HUES6 (cell line): ENCODE results near the gene SYCP2L.

Experiments used
- H3K27ac ChIP-seq: 2 replicates; pipeline ENCODE4 v1.7.0; 2013; ENCODE audit warnings: low read depth, mild to moderate bottlenecking, low read length, inconsistent platforms
- H3K27me3 ChIP-seq: 2 replicates; pipeline ENCODE4 v1.6.1; 2013; ENCODE audit warnings: low read length; ENCODE audit not compliant: control insufficient read depth, insufficient read depth
- H3K36me3 ChIP-seq: 2 replicates; pipeline ENCODE4 v1.6.1; 2013; ENCODE audit warnings: low read length; ENCODE audit not compliant: control insufficient read depth, insufficient read depth
- H3K4me1 ChIP-seq: 2 replicates; pipeline ENCODE4 v1.6.1; 2013; ENCODE audit warnings: low read length; ENCODE audit not compliant: control insufficient read depth, insufficient read depth
- H3K4me3 ChIP-seq: 2 replicates; pipeline ENCODE4 v1.5.1; 2013; ENCODE audit warnings: low read depth, low read length
- H3K9ac ChIP-seq: one replicate; pipeline ENCODE4 v1.6.1; 2013; ENCODE audit warnings: mild to moderate bottlenecking, low read length
- H3K9me3 ChIP-seq: 2 replicates; pipeline ENCODE4 v1.6.1; 2013; ENCODE audit warnings: low read depth, low read length; ENCODE audit not compliant: control insufficient read depth, insufficient read depth

The SYCP2L gene

GRCh38 chr6:11006061-11006460 is 119.2 kb downstream of the SYCP2L start:
- Histone ChIP-seq H3K9me3 (no peaks in the 10 kb centered on the region), H3K9ac (no peak overlapping the region), H3K4me1 (peaks cover 19% of the 10 kb centered on the region), H3K36me3 (no peaks in the 10 kb centered on the region), H3K27ac (no peak overlapping the region), H3K27me3 (no peaks in the 10 kb centered on the region), H3K4me3 (no peak overlapping the region)

DNA sequence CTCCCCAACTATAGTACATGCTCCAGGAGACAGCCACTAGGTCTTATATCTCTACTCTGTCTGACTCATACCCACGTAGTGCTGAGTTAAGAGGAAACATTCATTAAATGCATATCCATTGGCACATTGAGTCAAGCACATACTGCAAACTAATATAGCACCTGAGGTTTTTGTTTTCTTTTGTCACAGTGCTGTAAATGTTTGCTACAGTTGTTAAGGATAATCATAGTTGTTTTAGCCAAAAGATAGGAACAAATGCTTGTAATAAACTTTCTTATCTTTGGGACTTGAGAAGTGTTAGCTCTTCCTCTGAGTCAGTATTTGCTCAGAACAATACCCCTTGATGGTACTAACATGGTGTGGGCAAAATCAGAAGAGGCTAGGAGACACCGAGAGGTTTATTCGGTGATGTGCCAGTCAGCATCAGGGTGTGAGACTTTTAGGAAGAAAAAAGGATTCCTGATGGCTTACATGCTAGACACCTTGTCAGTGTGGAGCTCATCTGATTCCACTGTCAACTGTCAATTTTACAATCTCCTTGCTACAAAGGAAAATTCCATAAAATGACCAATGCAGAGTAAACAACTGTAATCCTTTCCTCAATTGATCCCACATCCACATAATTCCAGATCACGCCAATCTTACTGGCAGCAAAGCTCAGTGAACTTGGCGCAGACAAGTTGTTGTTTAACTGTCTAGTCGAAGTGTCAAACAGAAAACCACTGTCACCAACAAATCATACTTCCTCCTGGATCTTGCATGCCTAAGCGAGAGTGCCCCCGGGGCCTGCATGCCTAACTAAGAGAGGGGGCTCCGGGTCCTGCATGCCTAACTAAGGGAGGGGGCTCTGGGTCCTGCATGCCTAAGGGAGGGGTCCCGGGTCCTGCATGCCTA is 121.1 kb downstream of the SYCP2L start:
- Histone ChIP-seq H3K9me3 (no peaks in the 10 kb centered on the region), H3K27ac (no peak overlapping the region), H3K9ac (no peak overlapping the region), H3K4me3 (no peak overlapping the region), H3K36me3 (no peaks in the 10 kb centered on the region), H3K4me1 (peaks cover 22% of the 10 kb centered on the region), H3K27me3 (no peaks in the 10 kb centered on the region)

GRCh38 chr6:11008821-11009220 is 122.0 kb downstream of the SYCP2L start:
- Histone ChIP-seq H3K27ac (no peak overlapping the region), H3K27me3 (no peaks in the 10 kb centered on the region), H3K9ac (no peak overlapping the region), H3K36me3 (no peaks in the 10 kb centered on the region), H3K9me3 (no peaks in the 10 kb centered on the region), H3K4me3 (no peak overlapping the region), H3K4me1 (peaks cover 22% of the 10 kb centered on the region)

- no peaks in the 10 kb centered on the region for H3K9me3 ChIP-seq
- no peaks in the 10 kb centered on the region for H3K27me3 ChIP-seq
- peaks cover 22% of the 10 kb centered on the region for H3K4me1 ChIP-seq
- no peak overlapping the region for H3K27ac ChIP-seq
- H3K4me3 ChIP-seq = no peak overlapping the region
- H3K9ac ChIP-seq = no peak overlapping the region
- H3K36me3 ChIP-seq = no peaks in the 10 kb centered on the region
Measured at GRCh38 chr6:11009353-11009752, 122.5 kb downstream of the SYCP2L start.

DNA sequence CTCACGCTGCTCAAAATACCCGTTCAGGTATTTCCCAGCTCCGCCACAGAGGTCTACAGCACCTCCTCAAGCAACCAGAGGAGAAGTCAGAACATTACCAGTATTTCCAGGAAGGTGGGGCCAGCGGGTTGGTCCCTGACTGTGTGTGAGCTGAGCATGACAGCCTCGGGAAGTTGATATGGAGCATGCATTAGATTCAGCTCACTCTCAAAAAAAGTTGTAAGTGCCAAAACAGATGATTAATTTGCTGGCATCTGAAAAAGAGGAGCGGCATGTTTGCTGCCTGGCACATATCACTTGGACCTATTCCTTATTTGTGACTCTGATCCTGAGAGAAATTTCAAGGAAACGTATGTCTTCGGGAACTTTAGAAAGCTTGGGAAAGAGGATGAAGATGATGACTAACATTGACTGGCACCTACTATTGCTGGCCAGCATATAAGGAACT is 125.0 kb downstream of the SYCP2L start:
- no peak overlapping the region for H3K9ac ChIP-seq
- H3K27ac ChIP-seq = no peak overlapping the region
- no peaks in the 10 kb centered on the region for H3K36me3 ChIP-seq
- H3K27me3 ChIP-seq = no peaks in the 10 kb centered on the region
- H3K4me1 ChIP-seq = peaks cover 22% of the 10 kb centered on the region
- H3K9me3 ChIP-seq = no peaks in the 10 kb centered on the region
- H3K4me3 ChIP-seq = no peak overlapping the region

- no peak overlapping the region for H3K4me3 ChIP-seq
- no peak overlapping the region for H3K9ac ChIP-seq
- no peaks in the 10 kb centered on the region for H3K9me3 ChIP-seq
- no peak overlapping the region for H3K27ac ChIP-seq
- H3K36me3 ChIP-seq = no peaks in the 10 kb centered on the region
- H3K27me3 ChIP-seq = no peaks in the 10 kb centered on the region
- peaks cover 22% of the 10 kb centered on the region for H3K4me1 ChIP-seq
Measured at GRCh38 chr6:11012295-11012754, 125.5 kb downstream of the SYCP2L start.

DNA sequence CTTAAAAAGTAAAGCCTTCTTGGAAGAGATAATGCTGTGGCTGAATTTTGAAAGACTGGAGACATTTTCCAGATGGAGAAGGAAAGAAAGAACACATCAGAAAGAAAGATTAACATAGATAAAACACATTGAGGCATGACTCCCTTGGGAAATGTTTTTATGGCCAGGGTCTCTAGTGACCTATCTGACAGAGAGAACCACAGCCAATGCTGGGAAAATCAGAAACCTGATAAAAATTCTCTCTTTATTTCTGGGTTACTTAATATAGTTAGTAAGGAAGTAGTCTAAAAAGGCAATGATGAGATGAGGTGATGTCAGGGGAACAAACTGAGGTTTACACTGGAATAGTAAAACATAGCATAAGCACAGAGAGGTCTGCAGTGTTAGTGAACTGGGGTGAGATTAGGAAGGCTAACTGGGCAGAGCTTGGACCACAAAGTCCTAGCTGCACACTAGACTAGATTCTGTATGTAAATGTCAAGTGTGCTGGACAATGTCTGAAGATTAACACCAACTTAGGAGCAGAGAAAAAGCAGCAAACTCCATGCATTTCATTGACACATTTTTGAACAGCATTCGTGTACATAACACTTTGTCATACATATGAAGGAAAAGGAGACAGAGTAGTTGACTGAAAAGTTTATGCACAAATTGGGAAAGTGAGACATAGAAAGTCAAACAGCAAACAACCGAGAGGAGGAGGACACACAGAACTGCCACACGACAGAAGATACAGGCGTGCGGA is 126.3 kb downstream of the SYCP2L start:
- Histone ChIP-seq H3K27ac (no peak overlapping the region), H3K9me3 (no peaks in the 10 kb centered on the region), H3K4me3 (no peak overlapping the region), H3K36me3 (no peaks in the 10 kb centered on the region), H3K9ac (no peak overlapping the region), H3K4me1 (peaks cover 20% of the 10 kb centered on the region), H3K27me3 (no peaks in the 10 kb centered on the region)

DNA sequence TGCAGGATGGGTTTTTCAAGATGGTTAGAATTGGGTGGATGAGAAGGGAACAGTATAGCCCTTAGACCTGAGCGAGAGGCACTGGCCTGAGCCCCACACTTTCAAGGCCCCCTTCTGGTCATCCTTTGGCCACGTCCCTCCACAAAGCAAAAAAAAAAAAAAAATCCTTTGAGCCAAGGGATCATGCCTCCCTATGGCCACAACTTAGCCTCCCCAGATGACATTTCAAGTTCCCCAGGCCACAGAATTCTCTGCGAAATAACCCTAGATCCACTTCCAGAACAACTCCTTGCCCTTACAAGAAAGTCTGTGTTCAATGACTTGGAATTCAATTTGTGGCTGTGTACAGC is 126.8 kb downstream of the SYCP2L start:
- Histone ChIP-seq H3K27ac (no peak overlapping the region), H3K9me3 (no peaks in the 10 kb centered on the region), H3K9ac (no peak overlapping the region), H3K36me3 (no peaks in the 10 kb centered on the region), H3K4me1 (peaks cover 15% of the 10 kb centered on the region; the same call in 1 of the 2 replicates), H3K4me3 (no peak overlapping the region), H3K27me3 (no peaks in the 10 kb centered on the region)

DNA sequence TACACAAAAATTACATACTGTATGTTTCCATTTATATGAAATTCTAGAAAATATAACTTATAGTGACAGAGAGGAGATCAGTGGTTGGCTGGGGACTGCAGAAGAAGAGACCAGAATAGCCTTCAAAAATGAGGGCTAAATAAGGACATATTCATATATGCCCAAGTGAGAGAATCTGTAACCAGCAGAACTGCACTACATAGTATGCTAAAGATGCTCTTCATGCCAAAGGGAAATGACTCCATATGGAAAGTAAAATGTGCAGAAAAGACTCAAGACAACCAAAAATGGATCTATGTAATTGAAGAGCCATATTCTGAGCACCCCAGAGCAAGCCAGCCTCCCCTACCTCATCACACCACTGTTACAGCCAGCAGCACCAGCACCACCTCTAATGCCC is 128.2 kb downstream of the SYCP2L start:
- H3K9ac ChIP-seq = no peak overlapping the region

DNA sequence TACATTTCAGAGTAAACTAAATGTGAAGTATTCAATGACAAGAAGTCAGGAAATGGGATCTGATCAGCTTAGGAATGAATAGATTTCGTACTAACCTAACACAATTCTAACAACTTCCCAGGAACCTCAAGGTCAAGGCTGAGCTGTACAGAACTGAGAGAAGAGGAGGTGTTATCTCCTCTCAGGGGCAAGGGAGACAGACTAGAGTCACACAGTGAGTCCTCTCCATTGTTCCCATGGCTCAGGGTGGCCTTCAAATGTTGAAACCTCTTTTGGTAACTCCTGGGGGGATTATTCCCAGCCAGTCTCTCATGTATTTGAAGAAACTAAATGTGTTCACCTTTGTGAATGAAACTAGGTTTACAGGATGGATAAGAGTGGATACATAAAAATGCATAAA is 129.6 kb downstream of the SYCP2L start:
- no peaks in the 10 kb centered on the region for H3K36me3 ChIP-seq
- H3K4me1 ChIP-seq = peaks cover 8% of the 10 kb centered on the region; the same call in 1 of the 2 replicates
- no peak overlapping the region for H3K9ac ChIP-seq
- no peak overlapping the region for H3K4me3 ChIP-seq
- no peaks in the 10 kb centered on the region for H3K27me3 ChIP-seq
- H3K9me3 ChIP-seq = no peaks in the 10 kb centered on the region
- no peak overlapping the region for H3K27ac ChIP-seq

More for the DNA sequence above, 128.2 kb downstream of the SYCP2L start:
- Histone ChIP-seq H3K4me3 (no peak overlapping the region), H3K4me1 (peaks cover 4% of the 10 kb centered on the region; the same call in 1 of the 2 replicates), H3K27me3 (no peaks in the 10 kb centered on the region), H3K36me3 (no peaks in the 10 kb centered on the region), H3K9me3 (no peaks in the 10 kb centered on the region), H3K27ac (no peak overlapping the region)

GRCh38 chr6:11017090-11017489 is 130.2 kb downstream of the SYCP2L start:
- H3K9me3 ChIP-seq = no peaks in the 10 kb centered on the region
- no peak overlapping the region for H3K27ac ChIP-seq
- H3K9ac ChIP-seq = no peak overlapping the region
- H3K36me3 ChIP-seq = no peaks in the 10 kb centered on the region
- H3K27me3 ChIP-seq = no peaks in the 10 kb centered on the region
- H3K4me3 ChIP-seq = no peak overlapping the region
- peaks cover 12% of the 10 kb centered on the region; the same call in 1 of the 2 replicates for H3K4me1 ChIP-seq
